HG02852 (cell line): ENCODE data around the gene TBCE.
"Not testable (repeated sequence)": the region's sequence is repeated elsewhere in the genome, so short reads cannot be mapped to it uniquely, and the experiment has no call there.

ENCODE experiments used
- ATAC-seq: cut with Tn5 transposase; IDR thresholded peaks from one replicate; pipeline ENCODE4 v1.9.1; 2021; ENCODE audit warnings: mild to moderate bottlenecking, moderate library complexity; ENCODE audit not compliant: unreplicated experiment

The TBCE gene

GRCh38 chr1:235351898-235352297 is 15.3 kb upstream of the TBCE start:
- no peak for ATAC-seq

GRCh38 chr1:235357485-235358373 is 9.5 kb upstream of the TBCE start:
- ATAC-seq = no peak

GRCh38 chr1:235358899-235359298 is 8.3 kb upstream of the TBCE start:
- ATAC-seq = no peak

GRCh38 chr1:235364189-235364588 is 3.0 kb upstream of the TBCE start:
- ATAC-seq = not testable (repeated sequence)

- ATAC-seq = no peak
Observed at GRCh38 chr1:235366286-235366685, 941 bp upstream of the TBCE start.

GRCh38 chr1:235368428-235368827 is 1.2 kb downstream of the TBCE start:
- ATAC-seq = no peak

- no peak for ATAC-seq
Observed at GRCh38 chr1:235369802-235370201, 2.6 kb downstream of the TBCE start.

GRCh38 chr1:235375919-235376605 is 8.8 kb downstream of the TBCE start:
- ATAC-seq = no peak

GRCh38 chr1:235378134-235378735 is 11.0 kb downstream of the TBCE start:
- not testable (repeated sequence) for ATAC-seq

- ATAC-seq = not testable (repeated sequence)
Observed at GRCh38 chr1:235381955-235382739, 14.9 kb downstream of the TBCE start.

GRCh38 chr1:235385633-235386032 is 18.4 kb downstream of the TBCE start:
- ATAC-seq = not testable (repeated sequence)

- ATAC-seq = no peak
Observed at GRCh38 chr1:235391874-235392273, 24.6 kb downstream of the TBCE start.

- no peak for ATAC-seq
Observed at GRCh38 chr1:235397733-235398132, 30.5 kb downstream of the TBCE start.

- ATAC-seq = no peak
Observed at GRCh38 chr1:235399661-235400060, 32.4 kb downstream of the TBCE start.

GRCh38 chr1:235401251-235401650 is 34.0 kb downstream of the TBCE start:
- ATAC-seq = no peak

GRCh38 chr1:235402457-235403200 is 35.4 kb downstream of the TBCE start:
- no peak for ATAC-seq

GRCh38 chr1:235403593-235403992 is 36.4 kb downstream of the TBCE start:
- ATAC-seq = no peak

- no peak for ATAC-seq
Observed at GRCh38 chr1:235404190-235404589, 37.0 kb downstream of the TBCE start.

- no peak for ATAC-seq
Observed at GRCh38 chr1:235407419-235407818, 40.2 kb downstream of the TBCE start.

GRCh38 chr1:235408503-235408960 is 41.3 kb downstream of the TBCE start:
- ATAC-seq = no peak
